Neutrophil (primary cell): ENCODE measurements around the gene DDC.
A peak's percentile ranks its signal among the peaks of the same experiment; 100 is the strongest.
"Not testable (repeated sequence)": the region's sequence is repeated elsewhere in the genome, so short reads cannot be mapped to it uniquely, and the experiment has no call there.

Experiments
- H3K27ac ChIP-seq: fragments of 200-600 bp; sonication (generic); 2 replicates; pipeline ENCODE4 v1.5.1; 2016; ENCODE audit warnings: mild to moderate bottlenecking, moderate library complexity
- H3K27me3 ChIP-seq: fragments of 200-600 bp; sonication (generic); 2 replicates; pipeline ENCODE4 v1.6.0; 2016; ENCODE audit warnings: mild to moderate bottlenecking
- H3K36me3 ChIP-seq: fragments of 200-600 bp; sonication (generic); 2 replicates; pipeline ENCODE4 v1.5.1; 2017
- H3K4me1 ChIP-seq, 2 experiments: fragments of 200-600 bp in 1 of 2; sonication (generic) in 1 of 2; 1 replicate in 1 of 2; 2 replicates in 1 of 2; pipeline versions ENCODE4 v1.5.1 to v1.6.1; 2013 to 2016; ENCODE audit warnings: low read depth in 1 of 2, low read length in 1 of 2, mild to moderate bottlenecking in 1 of 2, moderate library complexity in 1 of 2; ENCODE audit not compliant: control insufficient read depth in 1 of 2, insufficient read depth in 1 of 2
- H3K4me3 ChIP-seq, 2 experiments: fragments of 200-600 bp in 1 of 2; sonication (generic) in 1 of 2; 1 replicate in 1 of 2; 2 replicates in 1 of 2; pipeline ENCODE4 v1.5.1; 2013 to 2016; ENCODE audit warnings: low read depth in 1 of 2, low read length in 1 of 2, mild to moderate bottlenecking in 1 of 2, moderate library complexity in 1 of 2
- H3K9me3 ChIP-seq: fragments of 200-600 bp; sonication (generic); 2 replicates; pipeline ENCODE4 v1.5.1; 2016
- TF ChIP-seq, protein P1 (sequence below): fragments of 200-600 bp; sonication (generic); IDR thresholded peaks from 2 replicates; pipeline ENCODE4 v1.5.1; 2016; ENCODE audit warnings: antibody characterized with exemption

DDC gene

DNA sequence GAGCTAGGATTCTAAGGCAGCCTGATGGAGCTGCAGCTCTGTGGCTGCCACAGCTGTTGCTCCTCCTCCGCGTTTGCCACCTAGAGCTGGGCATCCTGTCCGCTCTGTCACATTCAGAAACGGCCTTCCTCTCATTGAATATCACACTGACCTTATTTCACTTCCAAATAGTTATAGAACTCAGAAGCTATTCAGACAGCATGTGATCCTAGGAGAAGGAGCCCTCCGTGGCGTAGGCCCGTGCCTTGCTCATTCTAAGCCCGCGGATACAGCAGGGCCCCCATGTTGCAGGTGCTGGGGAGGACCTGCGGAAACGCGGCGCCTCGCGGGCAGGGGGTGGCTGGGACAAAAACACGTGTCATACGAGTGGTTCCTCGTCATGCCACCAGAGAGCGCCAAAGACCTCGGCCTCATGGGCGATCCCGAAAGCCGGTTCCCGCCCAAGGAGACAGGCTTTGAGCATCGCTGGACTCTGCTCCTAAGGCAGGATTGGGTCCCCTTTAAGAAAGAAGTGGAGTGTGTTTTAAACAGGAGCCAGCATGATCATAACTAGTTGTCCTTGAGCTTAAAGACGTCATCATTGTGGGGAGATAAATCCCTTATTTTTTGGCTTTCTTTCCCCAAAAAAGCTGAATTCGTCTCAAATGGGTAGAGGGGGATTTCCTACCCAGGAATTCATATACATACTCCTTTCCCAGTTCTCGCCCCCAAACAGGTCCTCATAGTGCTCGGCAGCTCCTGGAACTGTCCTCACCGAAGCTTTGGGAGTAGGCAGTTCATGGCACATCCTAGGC, 97.2 kb downstream of the DDC start:
- Histone ChIP-seq H3K4me1 (peaks cover 5 to 8% of the 10 kb centered on the region in 2 experiments), H3K4me3 (no peak overlapping the region), H3K27me3 (no peaks in the 10 kb centered on the region), H3K27ac (no peak overlapping the region), H3K9me3 (no peaks in the 10 kb centered on the region), H3K36me3 (no peaks in the 10 kb centered on the region)
- TF ChIP-seq, protein P1, sequence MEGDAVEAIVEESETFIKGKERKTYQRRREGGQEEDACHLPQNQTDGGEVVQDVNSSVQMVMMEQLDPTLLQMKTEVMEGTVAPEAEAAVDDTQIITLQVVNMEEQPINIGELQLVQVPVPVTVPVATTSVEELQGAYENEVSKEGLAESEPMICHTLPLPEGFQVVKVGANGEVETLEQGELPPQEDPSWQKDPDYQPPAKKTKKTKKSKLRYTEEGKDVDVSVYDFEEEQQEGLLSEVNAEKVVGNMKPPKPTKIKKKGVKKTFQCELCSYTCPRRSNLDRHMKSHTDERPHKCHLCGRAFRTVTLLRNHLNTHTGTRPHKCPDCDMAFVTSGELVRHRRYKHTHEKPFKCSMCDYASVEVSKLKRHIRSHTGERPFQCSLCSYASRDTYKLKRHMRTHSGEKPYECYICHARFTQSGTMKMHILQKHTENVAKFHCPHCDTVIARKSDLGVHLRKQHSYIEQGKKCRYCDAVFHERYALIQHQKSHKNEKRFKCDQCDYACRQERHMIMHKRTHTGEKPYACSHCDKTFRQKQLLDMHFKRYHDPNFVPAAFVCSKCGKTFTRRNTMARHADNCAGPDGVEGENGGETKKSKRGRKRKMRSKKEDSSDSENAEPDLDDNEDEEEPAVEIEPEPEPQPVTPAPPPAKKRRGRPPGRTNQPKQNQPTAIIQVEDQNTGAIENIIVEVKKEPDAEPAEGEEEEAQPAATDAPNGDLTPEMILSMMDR = peak; percentile 44

DNA sequence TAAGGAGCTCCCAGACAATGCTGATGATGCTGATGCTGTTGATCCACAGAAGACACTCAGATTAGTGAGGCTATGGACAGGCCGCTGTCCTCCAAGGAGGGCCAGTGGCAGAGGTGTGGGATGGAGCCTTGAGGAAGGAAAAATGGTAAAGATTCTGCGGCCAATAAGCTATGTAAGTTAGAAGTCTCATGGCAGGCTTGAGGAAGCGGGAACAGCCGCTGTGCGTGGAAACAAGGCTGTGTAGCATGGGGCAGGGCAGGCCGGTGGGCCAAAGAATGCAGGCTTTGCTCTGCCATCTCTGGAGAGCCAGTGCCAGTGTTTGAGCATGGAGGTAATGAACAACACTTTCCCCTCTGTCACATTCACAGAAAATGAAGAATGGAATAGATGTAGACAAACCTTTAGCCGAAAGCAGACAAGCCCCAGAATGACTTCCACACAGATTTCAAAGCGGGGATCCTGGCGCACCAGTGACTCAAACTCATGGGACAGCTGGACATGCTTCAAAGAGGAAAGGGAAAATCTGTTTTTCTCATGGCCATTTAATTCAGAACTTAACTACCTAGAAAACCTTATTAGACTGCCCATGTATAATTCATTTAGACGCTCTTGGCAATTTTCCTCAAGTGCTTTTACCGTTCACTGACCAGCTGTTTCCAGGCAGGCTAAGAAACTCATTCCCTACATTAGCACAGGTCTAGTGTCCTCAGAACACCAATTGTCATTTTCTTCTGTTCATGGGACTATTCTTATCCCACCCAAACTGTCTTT, 98.2 kb downstream of the DDC start:
- Histone ChIP-seq H3K4me3 (no peak overlapping the region), H3K4me1 (peaks cover 5 to 8% of the 10 kb centered on the region in 2 experiments), H3K27me3 (no peaks in the 10 kb centered on the region), H3K36me3 (no peaks in the 10 kb centered on the region), H3K9me3 (no peaks in the 10 kb centered on the region), H3K27ac (no peak overlapping the region)
- TF ChIP-seq, protein P1 = no peak

DNA sequence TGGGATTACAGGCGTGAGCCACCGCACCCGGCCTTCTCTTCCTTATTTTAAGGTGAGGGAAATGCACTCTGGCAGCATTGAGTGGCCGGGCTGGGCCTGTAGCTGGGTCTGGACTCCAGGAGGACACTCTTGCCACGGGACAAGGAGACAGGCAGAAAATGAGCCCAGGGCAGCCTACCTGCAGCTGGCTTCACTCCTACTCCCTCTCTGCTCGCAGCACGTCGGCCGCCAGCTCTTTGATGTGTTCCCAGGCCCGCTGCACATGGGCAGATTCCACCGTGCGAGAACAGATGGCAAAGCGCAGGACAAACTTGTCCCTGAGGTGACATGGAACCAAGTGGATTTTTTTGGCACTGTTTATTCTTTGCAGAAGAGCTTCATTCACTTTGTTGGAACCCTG, 102.2 kb downstream of the DDC start:
- H3K4me1 ChIP-seq = peaks cover 4 to 5% of the 10 kb centered on the region in 2 experiments
- H3K4me3 ChIP-seq = no peak overlapping the region
- no peaks in the 10 kb centered on the region for H3K9me3 ChIP-seq
- TF ChIP-seq, protein P1 = no peak
- no peaks in the 10 kb centered on the region for H3K27me3 ChIP-seq
- no peaks in the 10 kb centered on the region for H3K36me3 ChIP-seq
- H3K27ac ChIP-seq = no peak overlapping the region

DNA sequence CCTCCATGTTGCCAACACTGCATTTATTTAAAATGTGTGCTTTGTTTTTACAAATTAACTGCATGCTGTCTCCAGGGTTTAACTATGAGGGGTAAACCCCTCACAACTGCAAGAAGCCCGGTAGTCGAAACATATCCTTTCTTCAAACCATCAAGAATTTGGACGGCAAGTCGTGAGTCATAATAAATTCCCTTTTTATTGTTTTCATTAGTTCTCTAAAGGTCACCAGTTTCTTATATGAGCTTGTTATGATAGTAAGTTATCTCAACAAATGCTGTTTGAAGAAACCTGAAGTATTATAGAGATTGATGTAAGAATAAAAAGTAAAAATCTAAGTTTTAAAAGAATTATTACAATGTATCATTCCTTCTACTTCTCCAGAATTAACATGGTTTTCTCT, 102.8 kb downstream of the DDC start:
- Histone ChIP-seq H3K4me3 (no peak overlapping the region), H3K9me3 (no peaks in the 10 kb centered on the region), H3K4me1 (no peaks in the 10 kb centered on the region), H3K36me3 (no peaks in the 10 kb centered on the region), H3K27ac (no peak overlapping the region), H3K27me3 (peaks cover 3% of the 10 kb centered on the region)
- TF ChIP-seq, protein P1 = no peak

- H3K27me3 ChIP-seq = peaks cover 6% of the 10 kb centered on the region
- H3K4me1 ChIP-seq = no peaks in the 10 kb centered on the region
- no peaks in the 10 kb centered on the region for H3K9me3 ChIP-seq
- TF ChIP-seq, protein P1 = no peak
- H3K36me3 ChIP-seq = no peaks in the 10 kb centered on the region
- no peak overlapping the region for H3K4me3 ChIP-seq
- no peak overlapping the region for H3K27ac ChIP-seq
Observed at GRCh38 chr7:50461695-50462094, 103.5 kb downstream of the DDC start.

DNA sequence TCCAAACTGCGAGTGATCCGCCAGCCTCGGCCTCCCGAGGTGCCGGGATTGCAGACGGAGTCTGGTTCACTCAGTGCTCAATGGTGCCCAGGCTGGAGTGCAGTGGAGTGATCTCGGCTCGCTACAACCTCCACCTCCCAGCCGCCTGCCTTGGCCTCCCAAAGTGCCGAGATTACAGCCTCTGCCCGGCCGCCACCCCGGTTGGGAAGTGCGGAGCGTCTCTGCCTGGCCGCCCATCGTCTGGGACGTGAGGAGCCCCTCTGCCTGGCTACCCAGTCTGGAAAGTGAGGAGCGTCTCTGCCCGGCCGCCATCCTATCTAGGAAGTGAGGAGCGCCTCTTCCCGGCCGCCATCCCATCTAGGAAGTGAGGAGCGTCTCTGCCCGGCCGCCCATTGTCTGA, 106.0 kb downstream of the DDC start:
- H3K4me3 ChIP-seq, H3K36me3 ChIP-seq, H3K9me3 ChIP-seq, H3K4me1 ChIP-seq, H3K27me3 ChIP-seq, H3K27ac ChIP-seq: not testable (repeated sequence)

- not testable (repeated sequence) for H3K4me3 ChIP-seq, H3K36me3 ChIP-seq, H3K27me3 ChIP-seq, H3K27ac ChIP-seq, H3K4me1 ChIP-seq, H3K9me3 ChIP-seq
Observed at GRCh38 chr7:50458651-50459050, 106.6 kb downstream of the DDC start.
